ENCODE measurements around the gene FAM185A. TPM values are rescaled to one million over a fixed set of nuclear protein-coding genes. Genes with fewer than 3 reads are reported as not detected.

The FAM185A gene
- total RNA-seq, 2 experiments from 2014 or later: 4.5 to 4.9 TPM

DNA sequence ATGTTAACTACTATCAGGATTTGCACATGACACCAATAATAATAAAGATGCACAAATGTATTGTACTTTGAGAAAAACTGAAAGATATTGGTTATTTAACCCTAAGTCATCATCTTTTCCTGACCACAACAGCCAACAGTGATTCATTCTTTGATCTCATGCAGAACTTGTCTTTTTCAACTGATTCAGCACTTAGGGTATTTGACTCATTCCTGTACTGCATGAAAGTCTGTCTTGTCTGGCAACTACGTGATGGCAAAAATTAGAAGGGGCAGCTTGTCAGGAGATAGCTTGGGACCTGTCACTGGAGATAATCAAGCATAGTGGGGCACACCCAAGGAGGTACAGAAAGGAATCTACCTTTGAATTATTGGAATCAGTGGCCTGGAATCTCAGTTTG is 86.2 kb downstream of the FAM185A start:
- intact Hi-C loops (cut with DNase I, micrococcal nuclease): no loop called here
- no peak overlapping the region for H3K4me3 ChIP-seq (ENCODE audit: low read length)
- no peaks in the 10 kb centered on the region for H3K27me3 Mint-ChIP-seq
- ChIA-PET CTCF (interaction anchor here (0.7 kb wide), 1 partner anchor 13 kb away, joined by 3 read pairs; no protein-coding TSS in a partner anchor), POLR2A (no interaction called here)
- H3K4me1 Mint-ChIP-seq (ENCODE audit: low read depth): no peaks in the 10 kb centered on the region
- H3K9me3 ChIP-seq (ENCODE audit: control insufficient read depth in 1 of 2, insufficient read depth in 1 of 2, low read length in 2 of 2): no peaks in the 10 kb centered on the region
- no peak for TF ChIP-seq CTCF (IDR thresholded peaks at IDR 0.05)
- ATAC-seq (ENCODE audit: poor library complexity) (no peak), DNase-seq (no peak)
- H3K9me3 Mint-ChIP-seq: no peaks in the 10 kb centered on the region
- peaks cover 29% of the 10 kb centered on the region for H3K36me3 Mint-ChIP-seq (ENCODE audit: low read depth)
- H3K4me1 ChIP-seq (ENCODE audit: insufficient read depth, low read length): no peaks in the 10 kb centered on the region
- no peak overlapping the region for H3K4me3 Mint-ChIP-seq
- H3K27me3 ChIP-seq (ENCODE audit: control insufficient read depth in 1 of 2, insufficient read depth in 2 of 2, low read length in 2 of 2): no peaks in the 10 kb centered on the region
- H3K27ac ChIP-seq (ENCODE audit: low read depth in 1 of 2, low read length in 2 of 2): no peak overlapping the region
- H3K27ac Mint-ChIP-seq: no peak overlapping the region
- no peaks in the 10 kb centered on the region for H3K36me3 ChIP-seq (ENCODE audit: insufficient read depth, low read length)

- H3K9me3 Mint-ChIP-seq: no peaks in the 10 kb centered on the region
- ChIA-PET POLR2A (no interaction called here), CTCF (no interaction called here)
- H3K4me1 Mint-ChIP-seq (ENCODE audit: low read depth): no peaks in the 10 kb centered on the region
- Histone ChIP-seq H3K36me3 (ENCODE audit: insufficient read depth, low read length) (no peaks in the 10 kb centered on the region), H3K27ac (ENCODE audit: low read depth in 1 of 2, low read length in 2 of 2) (no peak overlapping the region), H3K4me3 (ENCODE audit: low read length) (no peak overlapping the region), H3K4me1 (ENCODE audit: insufficient read depth, low read length) (no peaks in the 10 kb centered on the region), H3K9me3 (ENCODE audit: control insufficient read depth in 1 of 2, insufficient read depth in 1 of 2, low read length in 2 of 2) (no peaks in the 10 kb centered on the region), H3K27me3 (ENCODE audit: control insufficient read depth in 1 of 2, insufficient read depth in 2 of 2, low read length in 2 of 2) (no peaks in the 10 kb centered on the region)
- H3K4me3 Mint-ChIP-seq: no peak overlapping the region
- TF ChIP-seq CTCF (IDR thresholded peaks at IDR 0.05): no peak
- H3K27me3 Mint-ChIP-seq: no peaks in the 10 kb centered on the region
- ATAC-seq (ENCODE audit: poor library complexity) (no peak), DNase-seq (no peak)
- no peak overlapping the region for H3K27ac Mint-ChIP-seq
- peaks cover 20% of the 10 kb centered on the region for H3K36me3 Mint-ChIP-seq (ENCODE audit: low read depth)
- intact Hi-C loops (cut with DNase I, micrococcal nuclease): no loop called here
Measured at GRCh38 chr7:102836191-102836919, 87.6 kb downstream of the FAM185A start.

DNA sequence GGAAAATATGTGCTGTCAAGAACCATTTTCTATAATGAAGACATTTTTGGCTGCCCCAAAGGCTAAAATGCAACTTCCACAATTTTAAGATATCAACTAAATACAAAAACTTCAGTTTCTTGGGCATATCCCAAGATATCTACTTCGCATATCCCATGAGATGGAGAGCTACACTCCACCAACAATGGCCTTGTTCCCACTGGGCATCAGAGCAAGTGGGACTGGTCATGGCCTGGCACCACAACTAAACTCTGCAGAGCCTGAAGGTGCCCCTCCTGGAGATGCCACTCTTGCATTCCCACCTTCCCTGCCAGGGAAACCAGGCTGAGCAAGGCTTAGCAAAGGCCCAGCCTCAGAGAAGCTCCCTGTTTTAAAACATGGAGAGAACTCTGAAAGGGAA is 88.2 kb downstream of the FAM185A start:
- Mint-ChIP-seq H3K4me3 (no peak overlapping the region), H3K9me3 (no peaks in the 10 kb centered on the region), H3K4me1 (ENCODE audit: low read depth) (no peaks in the 10 kb centered on the region), H3K27me3 (no peaks in the 10 kb centered on the region), H3K27ac (no peak overlapping the region), H3K36me3 (ENCODE audit: low read depth) (peaks cover 15% of the 10 kb centered on the region)
- ChIA-PET CTCF (no interaction called here), POLR2A (no interaction called here)
- intact Hi-C loops (cut with DNase I, micrococcal nuclease): no loop called here
- DNase-seq: no peak
- Histone ChIP-seq H3K4me1 (ENCODE audit: insufficient read depth, low read length) (no peaks in the 10 kb centered on the region), H3K27me3 (ENCODE audit: control insufficient read depth in 1 of 2, insufficient read depth in 2 of 2, low read length in 2 of 2) (no peaks in the 10 kb centered on the region), H3K27ac (ENCODE audit: low read depth in 1 of 2, low read length in 2 of 2) (no peak overlapping the region), H3K9me3 (ENCODE audit: control insufficient read depth in 1 of 2, insufficient read depth in 1 of 2, low read length in 2 of 2) (no peaks in the 10 kb centered on the region), H3K4me3 (ENCODE audit: low read length) (no peak overlapping the region), H3K36me3 (ENCODE audit: insufficient read depth, low read length) (no peaks in the 10 kb centered on the region)
- no peak for TF ChIP-seq CTCF (IDR thresholded peaks at IDR 0.05)
- no peak for ATAC-seq (ENCODE audit: poor library complexity)

Data from CD4-positive, alpha-beta T cell (primary cell).